Mesenchymal stem cell (in vitro differentiated cells and primary cell): Measurements from ENCODE around the gene PHTF2.
"Not testable (repeated sequence)": the region's sequence is repeated elsewhere in the genome, so short reads cannot be mapped to it uniquely, and the experiment has no call there.

Experiments used
- DNase-seq: peaks from one replicate; pipeline ENCODE4 v3.0.0-alpha.2; 2013
- H2AFZ ChIP-seq: one replicate; pipeline ENCODE4 v1.6.1; 2013; ENCODE audit warnings: low read depth, mild to moderate bottlenecking, control low read depth, inconsistent platforms, low read length, moderate library complexity
- H2AK5ac ChIP-seq: 2 replicates; pipeline ENCODE4 v1.6.1; 2013; ENCODE audit warnings: low read length, moderate library complexity, mild to moderate bottlenecking, inconsistent platforms; ENCODE audit not compliant: severe bottlenecking
- H2BK120ac ChIP-seq: one replicate; pipeline ENCODE4 v1.6.1; 2013; ENCODE audit warnings: low read depth, mild to moderate bottlenecking, inconsistent platforms, low read length, moderate library complexity
- H2BK12ac ChIP-seq, 2 experiments: one replicate each; pipeline ENCODE4 v1.6.1; 2013; ENCODE audit warnings: inconsistent platforms in 2 of 2, low read length in 2 of 2, mild to moderate bottlenecking in 2 of 2, moderate library complexity in 2 of 2, control low read depth in 1 of 2
- H2BK15ac ChIP-seq: one replicate; pipeline ENCODE4 v1.6.1; 2013; ENCODE audit warnings: mild to moderate bottlenecking, low read depth, inconsistent platforms; ENCODE audit not compliant: poor library complexity, severe bottlenecking
- H2BK5ac ChIP-seq: 2 replicates; pipeline ENCODE4 v1.6.1; 2013; ENCODE audit warnings: low read depth, mild to moderate bottlenecking, low read length, control low read depth, inconsistent platforms; ENCODE audit not compliant: poor library complexity, severe bottlenecking
- H3K14ac ChIP-seq, 2 experiments: one replicate each; pipeline ENCODE4 v1.6.1; 2013; ENCODE audit warnings: inconsistent platforms in 2 of 2, low read length in 2 of 2, control low read depth in 1 of 2, mild to moderate bottlenecking in 1 of 2, moderate library complexity in 1 of 2
- H3K18ac ChIP-seq, 2 experiments: one replicate each; pipeline ENCODE4 v1.6.1; 2013; ENCODE audit warnings: inconsistent platforms in 2 of 2, low read length in 2 of 2, control low read depth in 1 of 2, low read depth in 1 of 2, mild to moderate bottlenecking in 1 of 2
- H3K23ac ChIP-seq, 2 experiments: one replicate each; pipeline ENCODE4 v1.6.1; 2013; ENCODE audit warnings: inconsistent platforms in 2 of 2, low read length in 2 of 2, mild to moderate bottlenecking in 2 of 2, moderate library complexity in 2 of 2, control low read depth in 1 of 2
- H3K27ac ChIP-seq: 2 replicates; pipeline ENCODE4 v1.5.1; 2013; ENCODE audit warnings: mild to moderate bottlenecking, moderate library complexity, low read length, control low read depth, inconsistent platforms; ENCODE audit not compliant: poor library complexity, severe bottlenecking
- H3K27me3 ChIP-seq, 2 experiments: 2 replicates each; pipeline versions ENCODE4 v1.6.1 to v1.7.0; 2013; ENCODE audit warnings: low read length in 2 of 2, mild to moderate bottlenecking in 2 of 2, moderate library complexity in 2 of 2, control low read depth in 1 of 2, inconsistent platforms in 1 of 2; ENCODE audit not compliant: control insufficient read depth in 1 of 2, insufficient read depth in 1 of 2
- H3K36me3 ChIP-seq, 2 experiments: 2 replicates each; pipeline versions ENCODE4 v1.6.1 to v1.7.0; 2013; ENCODE audit warnings: low read length in 2 of 2, control low read depth in 1 of 2, inconsistent platforms in 1 of 2, low read depth in 1 of 2, mild to moderate bottlenecking in 1 of 2; ENCODE audit not compliant: insufficient read depth in 2 of 2, control insufficient read depth in 1 of 2
- H3K4ac ChIP-seq, 2 experiments: one replicate each; pipeline ENCODE4 v1.6.1; 2013; ENCODE audit warnings: inconsistent platforms in 2 of 2, low read length in 2 of 2, mild to moderate bottlenecking in 2 of 2, moderate library complexity in 2 of 2, control low read depth in 1 of 2, low read depth in 1 of 2
- H3K4me1 ChIP-seq: 2 replicates; pipeline ENCODE4 v1.6.1; 2013; ENCODE audit warnings: low read depth, low read length, control low read depth; ENCODE audit not compliant: control insufficient read depth, insufficient read depth
- H3K4me2 ChIP-seq: 2 replicates; pipeline ENCODE4 v1.6.1; 2013; ENCODE audit warnings: low read length, mild to moderate bottlenecking, inconsistent platforms; ENCODE audit not compliant: poor library complexity, severe bottlenecking
- H3K4me3 ChIP-seq, 2 experiments: 2 replicates each; pipeline versions ENCODE4 v1.5.1 to v1.7.0; 2013; ENCODE audit warnings: low read length in 2 of 2, mild to moderate bottlenecking in 2 of 2, control low read depth in 1 of 2, low read depth in 1 of 2; ENCODE audit not compliant: insufficient read depth in 1 of 2
- H3K79me1 ChIP-seq: replicated peaks from 2 replicates; pipeline ENCODE4 v1.6.1; 2013; ENCODE audit warnings: mild to moderate bottlenecking, control low read depth, low read length, inconsistent platforms; ENCODE audit not compliant: poor library complexity, severe bottlenecking
- H3K9ac ChIP-seq: 2 replicates; pipeline ENCODE4 v1.7.0; 2013; ENCODE audit warnings: mild to moderate bottlenecking, low read length, moderate library complexity
- H3K9me3 ChIP-seq: 2 replicates; pipeline ENCODE4 v1.7.0; 2013; ENCODE audit warnings: mild to moderate bottlenecking, low read length; ENCODE audit not compliant: control insufficient read depth
- H4K8ac ChIP-seq: one replicate; pipeline ENCODE4 v1.6.1; 2013; ENCODE audit warnings: inconsistent platforms, mild to moderate bottlenecking, low read length, moderate library complexity
- H4K91ac ChIP-seq: one replicate; pipeline ENCODE4 v1.6.1; 2013; ENCODE audit warnings: mild to moderate bottlenecking, low read length, inconsistent platforms
- WGBS: methylation state at CpG from one replicate; pipeline ENCODE4 v1.1.7; 2013; ENCODE audit warnings: mixed read lengths; 5-methylcytosine and 5-hydroxymethylcytosine counted together

Gene PHTF2

GRCh38 chr7:77831953-77832352, 33.4 kb downstream of the PHTF2 start:
- Histone ChIP-seq H3K9ac (no peak overlapping the region), H2AK5ac (no peak overlapping the region), H3K4ac (no peak overlapping the region), H3K36me3 (no peaks in the 10 kb centered on the region), H3K23ac (no peak overlapping the region), H3K27me3 (no peaks in the 10 kb centered on the region), H3K9me3 (no peaks in the 10 kb centered on the region), H4K91ac (no peak overlapping the region), H2AFZ (no peak overlapping the region), H2BK15ac (no peak overlapping the region), H2BK5ac (no peak overlapping the region), H3K27ac (no peak overlapping the region), H3K14ac (no peak overlapping the region), H3K79me1 (peaks cover 31% of the 10 kb centered on the region), H4K8ac (no peak overlapping the region), H3K4me1 (no peaks in the 10 kb centered on the region), H3K18ac (no peak overlapping the region), H2BK12ac (no peak overlapping the region), H3K4me2 (no peak overlapping the region), H2BK120ac (no peak overlapping the region), H3K4me3 (no peak overlapping the region)
- DNase-seq, result no peak
- 67% methylated on average over 1 of the region's 1 CpG for WGBS

GRCh38 chr7:77833136-77833535, 34.6 kb downstream of the PHTF2 start:
- H3K27ac ChIP-seq, result no peak overlapping the region
- no peaks in the 10 kb centered on the region for H3K36me3 ChIP-seq
- no peak overlapping the region for H2BK15ac ChIP-seq

GRCh38 chr7:77836425-77836824, 37.9 kb downstream of the PHTF2 start:
- not testable (repeated sequence) for H3K9me3 ChIP-seq, H3K14ac ChIP-seq, H3K4me1 ChIP-seq, H4K91ac ChIP-seq, H2BK12ac ChIP-seq, H2BK5ac ChIP-seq, DNase-seq, H2AFZ ChIP-seq, H2BK120ac ChIP-seq, H3K27ac ChIP-seq, H3K4ac ChIP-seq, H3K18ac ChIP-seq, H3K4me3 ChIP-seq, H3K4me2 ChIP-seq, H2AK5ac ChIP-seq, H2BK15ac ChIP-seq, H4K8ac ChIP-seq, H3K36me3 ChIP-seq, H3K27me3 ChIP-seq, H3K23ac ChIP-seq, H3K9ac ChIP-seq
- H3K79me1 ChIP-seq, result peaks cover 15% of the 10 kb centered on the region
- WGBS, result 100% methylated on average over 2 of the region's 2 CpGs

More at GRCh38 chr7:77833136-77833535, 34.6 kb downstream of the PHTF2 start:
- Histone ChIP-seq H2BK5ac (no peak overlapping the region), H2AFZ (no peak overlapping the region), H3K4me1 (no peaks in the 10 kb centered on the region), H3K9ac (no peak overlapping the region), H3K14ac (no peak overlapping the region), H4K8ac (no peak overlapping the region), H3K9me3 (no peaks in the 10 kb centered on the region), H3K4me3 (no peak overlapping the region), H3K4ac (peak overlapping the region in 1 of 2 experiments; percentile 61), H4K91ac (no peak overlapping the region), H3K4me2 (no peak overlapping the region), H2AK5ac (no peak overlapping the region), H2BK120ac (no peak overlapping the region), H2BK12ac (peak overlapping the region in 1 of 2 experiments; percentile 75), H3K23ac (no peak overlapping the region), H3K18ac (peak overlapping the region in 1 of 2 experiments; percentile 38), H3K79me1 (peaks cover 27% of the 10 kb centered on the region), H3K27me3 (no peaks in the 10 kb centered on the region)
- no peak for DNase-seq
- WGBS, result 100% methylated on average over 1 of the region's 1 CpG

GRCh38 chr7:77837275-77837674, 38.7 kb downstream of the PHTF2 start:
- Histone ChIP-seq H3K18ac (no peak overlapping the region), H3K79me1 (peaks cover 11% of the 10 kb centered on the region), H2BK12ac (no peak overlapping the region), H3K4me3 (no peak overlapping the region), H3K9ac (no peak overlapping the region), H3K14ac (no peak overlapping the region), H3K9me3 (no peaks in the 10 kb centered on the region), H3K4me2 (no peak overlapping the region), H3K36me3 (no peaks in the 10 kb centered on the region), H3K4ac (no peak overlapping the region), H2AK5ac (no peak overlapping the region), H4K8ac (no peak overlapping the region), H3K27me3 (no peaks in the 10 kb centered on the region), H3K23ac (no peak overlapping the region), H2AFZ (no peak overlapping the region), H2BK120ac (no peak overlapping the region), H2BK15ac (no peak overlapping the region), H2BK5ac (no peak overlapping the region), H3K27ac (no peak overlapping the region), H4K91ac (no peak overlapping the region), H3K4me1 (no peaks in the 10 kb centered on the region)
- no peak for DNase-seq
- WGBS, result 22% methylated on average over 1 of the region's 2 CpGs
